Measurements from ENCODE around the gene FARP1.

The FARP1 gene

DNA sequence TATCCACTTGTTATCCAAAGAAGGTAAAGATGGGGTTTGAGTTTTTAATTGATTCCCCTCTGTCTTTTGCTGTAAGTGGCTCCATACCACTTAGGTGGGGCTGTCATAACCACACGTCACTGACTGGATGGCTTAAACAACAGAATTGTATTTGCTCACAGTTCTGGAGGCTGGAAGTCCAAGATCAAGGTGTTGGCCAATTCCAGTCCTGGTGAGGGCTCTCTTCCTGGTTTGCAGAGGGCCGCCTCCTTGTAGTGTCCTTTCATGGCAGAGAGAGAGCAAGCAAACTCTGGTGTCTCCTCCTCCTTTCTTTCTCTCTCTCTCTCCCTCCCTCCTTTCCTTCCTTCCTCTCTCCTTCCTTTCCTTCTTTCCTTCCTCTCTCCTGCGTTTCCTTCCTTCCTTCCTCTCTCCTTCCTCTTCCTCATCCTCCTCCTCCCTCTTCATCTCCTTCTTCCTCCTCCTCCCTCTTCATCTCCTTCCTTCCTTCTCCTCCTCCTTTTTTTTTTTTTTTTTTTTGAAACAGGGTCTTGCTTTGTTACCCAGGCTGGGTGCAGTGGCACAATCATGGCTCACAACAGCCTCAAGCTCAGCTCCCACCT lies 174.8 kb downstream of the FARP1 start:
- DNase-seq (ENCODE audit: low spot score) = no peak
- no peaks in the 10 kb centered on the region for H3K27me3 ChIP-seq (ENCODE audit: insufficient read depth, poor library complexity, severe bottlenecking)
- H3K4me1 ChIP-seq (ENCODE audit: insufficient read depth, poor library complexity, severe bottlenecking) = no peaks in the 10 kb centered on the region
- H3K36me3 ChIP-seq (ENCODE audit: low read depth) = no peaks in the 10 kb centered on the region
- no peak for ATAC-seq (ENCODE audit: low read depth)
- H3K4me3 ChIP-seq (ENCODE audit: severe bottlenecking) = no peak overlapping the region
- no peak overlapping the region for H3K27ac ChIP-seq (ENCODE audit: poor library complexity, severe bottlenecking)
- H3K9me3 ChIP-seq (ENCODE audit: severe bottlenecking) = no peaks in the 10 kb centered on the region
- TF ChIP-seq, protein P1, sequence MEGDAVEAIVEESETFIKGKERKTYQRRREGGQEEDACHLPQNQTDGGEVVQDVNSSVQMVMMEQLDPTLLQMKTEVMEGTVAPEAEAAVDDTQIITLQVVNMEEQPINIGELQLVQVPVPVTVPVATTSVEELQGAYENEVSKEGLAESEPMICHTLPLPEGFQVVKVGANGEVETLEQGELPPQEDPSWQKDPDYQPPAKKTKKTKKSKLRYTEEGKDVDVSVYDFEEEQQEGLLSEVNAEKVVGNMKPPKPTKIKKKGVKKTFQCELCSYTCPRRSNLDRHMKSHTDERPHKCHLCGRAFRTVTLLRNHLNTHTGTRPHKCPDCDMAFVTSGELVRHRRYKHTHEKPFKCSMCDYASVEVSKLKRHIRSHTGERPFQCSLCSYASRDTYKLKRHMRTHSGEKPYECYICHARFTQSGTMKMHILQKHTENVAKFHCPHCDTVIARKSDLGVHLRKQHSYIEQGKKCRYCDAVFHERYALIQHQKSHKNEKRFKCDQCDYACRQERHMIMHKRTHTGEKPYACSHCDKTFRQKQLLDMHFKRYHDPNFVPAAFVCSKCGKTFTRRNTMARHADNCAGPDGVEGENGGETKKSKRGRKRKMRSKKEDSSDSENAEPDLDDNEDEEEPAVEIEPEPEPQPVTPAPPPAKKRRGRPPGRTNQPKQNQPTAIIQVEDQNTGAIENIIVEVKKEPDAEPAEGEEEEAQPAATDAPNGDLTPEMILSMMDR (IDR thresholded peaks at IDR 0.05; ENCODE audit: poor library complexity, severe bottlenecking) = no peak

DNA sequence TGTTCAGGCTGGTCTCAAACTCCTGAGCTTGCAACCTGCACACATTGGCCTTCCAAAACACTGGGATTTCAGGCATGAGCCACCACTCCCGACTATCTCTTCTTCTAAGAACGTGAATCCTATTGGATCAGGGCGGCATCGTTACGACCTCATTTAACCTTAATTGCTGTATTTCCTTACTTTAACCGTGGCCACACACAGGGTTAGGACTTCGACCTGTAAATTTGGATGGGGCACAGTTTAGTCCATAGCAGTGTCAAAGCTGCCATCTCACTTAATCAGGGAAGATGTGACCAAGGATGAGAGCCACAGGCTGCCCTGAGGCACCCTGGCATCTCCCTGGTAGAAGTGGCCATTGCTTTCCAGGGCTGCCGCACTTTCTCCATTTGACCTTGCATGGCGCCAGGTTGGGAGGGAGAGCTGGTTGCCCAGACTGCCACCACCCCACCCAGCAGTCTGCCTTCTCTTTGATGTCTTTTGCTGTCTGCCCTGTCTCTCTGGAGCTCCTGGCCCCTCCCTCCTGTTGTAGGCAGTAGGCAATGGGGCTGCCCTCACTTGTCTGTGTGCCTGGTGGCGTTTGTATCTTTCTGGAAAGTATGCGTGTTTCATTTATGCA lies 175.5 kb downstream of the FARP1 start:
- TF ChIP-seq, protein P1 (IDR thresholded peaks at IDR 0.05; ENCODE audit: poor library complexity, severe bottlenecking) = no peak
- Histone ChIP-seq H3K4me1 (ENCODE audit: insufficient read depth, poor library complexity, severe bottlenecking) (no peaks in the 10 kb centered on the region), H3K27ac (ENCODE audit: poor library complexity, severe bottlenecking) (no peak overlapping the region), H3K36me3 (ENCODE audit: low read depth) (no peaks in the 10 kb centered on the region), H3K9me3 (ENCODE audit: severe bottlenecking) (no peaks in the 10 kb centered on the region), H3K4me3 (ENCODE audit: severe bottlenecking) (no peak overlapping the region), H3K27me3 (ENCODE audit: insufficient read depth, poor library complexity, severe bottlenecking) (no peaks in the 10 kb centered on the region)
- DNase-seq (ENCODE audit: low spot score) = no peak
- no peak for ATAC-seq (ENCODE audit: low read depth)

DNA sequence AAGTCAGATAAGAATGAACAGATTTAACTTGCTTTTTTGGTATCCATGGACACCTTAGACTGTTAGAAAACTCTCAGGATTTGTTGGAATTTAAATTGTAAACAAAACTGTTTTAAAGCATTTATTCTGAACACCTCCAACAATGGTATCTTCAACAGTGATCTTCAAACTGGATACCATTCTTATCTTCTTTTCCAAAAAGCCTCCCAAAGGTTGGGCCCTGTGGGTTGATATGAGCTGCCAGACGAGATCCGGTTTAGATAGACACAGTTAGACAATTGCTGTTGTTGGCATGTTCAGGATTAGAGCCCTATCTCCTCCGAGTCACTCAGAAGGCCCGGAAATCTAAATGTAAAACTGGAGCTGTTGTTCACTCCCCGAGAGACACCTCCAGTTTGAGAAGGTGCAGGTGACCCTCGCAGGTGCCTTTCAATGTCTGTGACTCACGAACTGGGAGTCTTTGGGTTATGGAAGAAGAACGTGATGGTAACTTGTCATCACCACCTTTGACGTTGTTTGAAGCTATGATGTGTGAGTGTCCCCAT lies 177.7 kb downstream of the FARP1 start:
- TF ChIP-seq, protein P1 (IDR thresholded peaks at IDR 0.05; ENCODE audit: poor library complexity, severe bottlenecking) = no peak
- Histone ChIP-seq H3K36me3 (ENCODE audit: low read depth) (no peaks in the 10 kb centered on the region), H3K27ac (ENCODE audit: poor library complexity, severe bottlenecking) (no peak overlapping the region), H3K9me3 (ENCODE audit: severe bottlenecking) (no peaks in the 10 kb centered on the region), H3K27me3 (ENCODE audit: insufficient read depth, poor library complexity, severe bottlenecking) (no peaks in the 10 kb centered on the region), H3K4me1 (ENCODE audit: insufficient read depth, poor library complexity, severe bottlenecking) (no peaks in the 10 kb centered on the region), H3K4me3 (ENCODE audit: severe bottlenecking) (no peak overlapping the region)
- no peak for DNase-seq (ENCODE audit: low spot score)
- ATAC-seq (ENCODE audit: low read depth) = no peak

DNA sequence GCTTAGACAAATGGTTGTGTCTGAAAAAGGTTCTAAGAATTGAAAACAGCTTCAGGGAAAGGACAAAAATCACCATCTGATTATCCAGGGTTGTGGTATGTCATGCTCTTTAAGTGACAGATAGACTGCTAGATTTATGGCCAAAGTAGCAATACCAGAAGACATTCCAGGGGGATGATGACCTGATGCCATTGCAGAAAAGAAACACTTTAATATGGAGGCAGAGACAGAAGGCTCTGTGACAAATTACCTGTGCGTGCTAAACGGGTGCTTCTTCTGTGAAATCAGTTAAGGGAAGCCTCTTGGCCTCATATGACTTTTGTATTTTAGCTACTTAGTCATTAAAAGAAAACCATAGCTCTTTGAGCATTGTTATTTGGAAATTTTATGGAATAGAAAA lies 178.5 kb downstream of the FARP1 start:
- no peak overlapping the region for H3K27ac ChIP-seq (ENCODE audit: poor library complexity, severe bottlenecking)
- H3K36me3 ChIP-seq (ENCODE audit: low read depth) = no peaks in the 10 kb centered on the region
- no peak for ATAC-seq (ENCODE audit: low read depth)
- no peaks in the 10 kb centered on the region for H3K27me3 ChIP-seq (ENCODE audit: insufficient read depth, poor library complexity, severe bottlenecking)
- H3K4me1 ChIP-seq (ENCODE audit: insufficient read depth, poor library complexity, severe bottlenecking) = no peaks in the 10 kb centered on the region
- H3K4me3 ChIP-seq (ENCODE audit: severe bottlenecking) = no peak overlapping the region
- TF ChIP-seq, protein P1 (IDR thresholded peaks at IDR 0.05; ENCODE audit: poor library complexity, severe bottlenecking) = no peak
- H3K9me3 ChIP-seq (ENCODE audit: severe bottlenecking) = no peaks in the 10 kb centered on the region
- DNase-seq (ENCODE audit: low spot score) = no peak

Data from RWPE2 (cell line).